IPS-NIHi11 (cell line): Measurements from ENCODE around the gene UFSP2.
"Not testable (repeated sequence)": the region's sequence is repeated elsewhere in the genome, so short reads cannot be mapped to it uniquely, and the experiment has no call there.

ENCODE experiments used
- DNase-seq: peaks from one replicate; pipeline ENCODE4 v3.0.0; 2012; ENCODE audit warnings: mixed read lengths, low spot score

The UFSP2 gene

GRCh38 chr4:185384061-185384460 is 41.7 kb downstream of the UFSP2 start:
- DNase-seq, result no peak

GRCh38 chr4:185383451-185383850 is 42.3 kb downstream of the UFSP2 start:
- no peak for DNase-seq

- DNase-seq, result no peak
Observed at GRCh38 chr4:185382754-185383153, 43.0 kb downstream of the UFSP2 start.

- DNase-seq, result no peak
Observed at GRCh38 chr4:185381288-185382196, 44.2 kb downstream of the UFSP2 start.

GRCh38 chr4:185380320-185380719 is 45.4 kb downstream of the UFSP2 start:
- DNase-seq, result no peak

GRCh38 chr4:185379326-185380295 is 46.2 kb downstream of the UFSP2 start:
- no peak for DNase-seq

- no peak for DNase-seq
Observed at GRCh38 chr4:185378264-185378663, 47.5 kb downstream of the UFSP2 start.

GRCh38 chr4:185374573-185374972 is 51.2 kb downstream of the UFSP2 start:
- DNase-seq, result no peak

- DNase-seq, result no peak
Observed at GRCh38 chr4:185374027-185374426, 51.7 kb downstream of the UFSP2 start.

GRCh38 chr4:185371702-185372101 is 54.1 kb downstream of the UFSP2 start:
- no peak for DNase-seq

- no peak for DNase-seq
Observed at GRCh38 chr4:185370268-185370949, 55.4 kb downstream of the UFSP2 start.

GRCh38 chr4:185369731-185370130 is 56.0 kb downstream of the UFSP2 start:
- DNase-seq, result no peak

- no peak for DNase-seq
Observed at GRCh38 chr4:185364886-185365285, 60.9 kb downstream of the UFSP2 start.

- no peak for DNase-seq
Observed at GRCh38 chr4:185363251-185363650, 62.5 kb downstream of the UFSP2 start.

GRCh38 chr4:185362570-185362969 is 63.2 kb downstream of the UFSP2 start:
- not testable (repeated sequence) for DNase-seq

GRCh38 chr4:185361872-185362271 is 63.9 kb downstream of the UFSP2 start:
- DNase-seq, result no peak

- no peak for DNase-seq
Observed at GRCh38 chr4:185359767-185360446, 65.9 kb downstream of the UFSP2 start.

- no peak for DNase-seq
Observed at GRCh38 chr4:185358959-185359358, 66.8 kb downstream of the UFSP2 start.

- DNase-seq, result no peak
Observed at GRCh38 chr4:185358514-185358913, 67.2 kb downstream of the UFSP2 start.

GRCh38 chr4:185357733-185358440 is 67.9 kb downstream of the UFSP2 start:
- no peak for DNase-seq

- no peak for DNase-seq
Observed at GRCh38 chr4:185357211-185357610, 68.6 kb downstream of the UFSP2 start.
